DOHH2 (cell line): Measurements from ENCODE around the gene KCNS1.

Source experiments
- EZH2phosphoT487 ChIP-seq: fragments of 200-600 bp; sonication (generic); IDR thresholded peaks from 2 replicates; pipeline ENCODE4 v1.6.1; 2017; ENCODE audit warnings: borderline replicate concordance, mild to moderate bottlenecking, antibody characterized with exemption, low read length, moderate library complexity, mixed read lengths
- TF ChIP-seq, protein P1 (sequence below): fragments of 200-600 bp; sonication (generic); IDR thresholded peaks from one replicate; pipeline ENCODE4 v1.5.1; 2014; ENCODE audit warnings: antibody characterized with exemption, mild to moderate bottlenecking, low read depth, low read length; ENCODE audit not compliant: poor library complexity, severe bottlenecking

- TF ChIP-seq, protein P1, sequence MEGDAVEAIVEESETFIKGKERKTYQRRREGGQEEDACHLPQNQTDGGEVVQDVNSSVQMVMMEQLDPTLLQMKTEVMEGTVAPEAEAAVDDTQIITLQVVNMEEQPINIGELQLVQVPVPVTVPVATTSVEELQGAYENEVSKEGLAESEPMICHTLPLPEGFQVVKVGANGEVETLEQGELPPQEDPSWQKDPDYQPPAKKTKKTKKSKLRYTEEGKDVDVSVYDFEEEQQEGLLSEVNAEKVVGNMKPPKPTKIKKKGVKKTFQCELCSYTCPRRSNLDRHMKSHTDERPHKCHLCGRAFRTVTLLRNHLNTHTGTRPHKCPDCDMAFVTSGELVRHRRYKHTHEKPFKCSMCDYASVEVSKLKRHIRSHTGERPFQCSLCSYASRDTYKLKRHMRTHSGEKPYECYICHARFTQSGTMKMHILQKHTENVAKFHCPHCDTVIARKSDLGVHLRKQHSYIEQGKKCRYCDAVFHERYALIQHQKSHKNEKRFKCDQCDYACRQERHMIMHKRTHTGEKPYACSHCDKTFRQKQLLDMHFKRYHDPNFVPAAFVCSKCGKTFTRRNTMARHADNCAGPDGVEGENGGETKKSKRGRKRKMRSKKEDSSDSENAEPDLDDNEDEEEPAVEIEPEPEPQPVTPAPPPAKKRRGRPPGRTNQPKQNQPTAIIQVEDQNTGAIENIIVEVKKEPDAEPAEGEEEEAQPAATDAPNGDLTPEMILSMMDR: no peak
- TF ChIP-seq EZH2phosphoT487: no peak
These were observed 41.8 kb downstream of the KCNS1 start for GRCh38 chr20:45059022-45059728.
